ENCODE results near the gene AKAIN1. TPM values are rescaled to one million over a fixed set of nuclear protein-coding genes. Genes with fewer than 3 reads are reported as not detected.

AKAIN1 gene
- total RNA-seq, 1 donor from 2014 or later: not detected

DNA sequence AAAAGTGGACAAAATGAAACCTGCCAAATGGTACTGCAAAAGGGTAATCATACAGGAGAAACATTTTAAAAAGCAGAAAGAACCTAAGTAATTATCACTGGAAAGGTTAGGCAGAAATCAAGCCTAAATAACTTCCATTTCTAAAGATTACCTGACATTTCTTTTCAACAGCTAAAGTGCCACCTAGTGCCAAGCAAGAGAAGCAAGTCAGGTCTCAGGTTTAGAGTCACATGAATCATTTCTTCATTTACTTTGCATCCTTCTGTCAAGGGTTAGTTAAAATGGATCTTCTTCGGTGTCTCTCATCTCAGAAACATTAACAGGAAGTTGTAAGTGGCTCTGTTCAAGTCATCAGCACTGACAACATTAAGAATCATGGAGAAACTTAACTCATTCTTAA lies 90.3 kb downstream of the AKAIN1 start:
- no peak for DNase-seq (ENCODE audit: low spot score)
- intact Hi-C loops (cut with DNase I): loop anchor here (1.0 kb wide), 1 partner anchor 27 kb away; no protein-coding TSS in a partner anchor
- no peak for ATAC-seq

DNA sequence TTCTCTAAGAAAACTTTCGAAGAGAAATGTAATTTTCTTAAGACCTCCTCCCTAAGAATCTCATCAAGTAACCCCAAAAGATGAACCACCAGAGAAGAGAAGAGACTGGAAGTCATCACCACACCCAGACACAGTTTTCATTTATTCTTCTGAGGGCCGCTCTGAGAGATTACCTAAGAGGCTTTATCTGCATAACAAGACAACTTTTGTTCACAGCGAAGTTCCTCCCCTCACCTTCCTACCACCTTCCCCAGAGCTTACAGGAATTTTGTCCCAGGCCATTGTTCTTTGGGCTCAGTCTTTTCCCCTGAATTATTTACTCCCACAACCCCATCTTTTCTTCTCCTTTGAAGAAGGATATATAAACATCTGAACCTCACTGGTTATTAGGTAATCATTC lies 92.8 kb downstream of the AKAIN1 start:
- no peak for ATAC-seq
- DNase-seq (ENCODE audit: low spot score): no peak
- intact Hi-C loops (cut with DNase I): no loop called here

DNA sequence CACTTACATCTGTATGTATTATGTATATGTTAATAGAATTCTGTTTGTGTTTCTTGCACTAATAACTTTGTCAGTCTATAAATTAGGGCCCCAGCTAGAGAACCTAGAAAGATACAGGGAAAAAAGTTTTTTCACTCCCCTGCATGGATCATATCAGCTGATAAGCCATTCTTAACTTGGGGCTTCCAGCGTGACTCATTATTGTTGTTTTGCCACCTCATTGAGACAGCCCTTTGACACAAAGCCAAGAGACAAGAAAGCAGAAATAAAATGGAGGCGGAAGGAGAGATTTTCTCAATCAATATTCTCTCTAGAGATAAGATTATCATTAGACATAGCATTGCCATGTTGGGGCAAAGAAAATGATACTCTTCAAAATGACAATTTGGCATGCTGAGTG lies 93.4 kb downstream of the AKAIN1 start:
- intact Hi-C loops (cut with DNase I): no loop called here
- DNase-seq (ENCODE audit: low spot score): no peak
- ATAC-seq: no peak

DNA sequence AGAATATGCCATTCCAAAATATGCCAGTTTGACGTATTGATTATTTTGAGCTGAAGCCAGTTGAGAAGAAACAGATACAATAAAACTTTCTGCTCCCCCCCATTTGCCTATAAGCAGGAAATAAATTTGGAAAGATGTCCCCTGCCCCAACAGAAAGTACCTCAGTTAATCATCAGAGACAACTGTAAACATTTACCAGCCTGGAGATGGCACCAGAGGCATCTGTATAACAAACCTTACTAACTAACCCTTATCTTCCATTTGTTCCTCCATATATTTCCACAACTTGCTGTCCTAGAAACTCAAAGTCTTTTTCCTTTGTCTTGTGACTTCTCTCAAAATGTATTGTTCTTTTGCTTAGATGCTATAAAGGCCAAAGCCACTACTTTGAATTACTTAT lies 93.8 kb downstream of the AKAIN1 start:
- intact Hi-C loops (cut with DNase I): no loop called here
- DNase-seq (ENCODE audit: low spot score): no peak
- no peak for ATAC-seq

DNA sequence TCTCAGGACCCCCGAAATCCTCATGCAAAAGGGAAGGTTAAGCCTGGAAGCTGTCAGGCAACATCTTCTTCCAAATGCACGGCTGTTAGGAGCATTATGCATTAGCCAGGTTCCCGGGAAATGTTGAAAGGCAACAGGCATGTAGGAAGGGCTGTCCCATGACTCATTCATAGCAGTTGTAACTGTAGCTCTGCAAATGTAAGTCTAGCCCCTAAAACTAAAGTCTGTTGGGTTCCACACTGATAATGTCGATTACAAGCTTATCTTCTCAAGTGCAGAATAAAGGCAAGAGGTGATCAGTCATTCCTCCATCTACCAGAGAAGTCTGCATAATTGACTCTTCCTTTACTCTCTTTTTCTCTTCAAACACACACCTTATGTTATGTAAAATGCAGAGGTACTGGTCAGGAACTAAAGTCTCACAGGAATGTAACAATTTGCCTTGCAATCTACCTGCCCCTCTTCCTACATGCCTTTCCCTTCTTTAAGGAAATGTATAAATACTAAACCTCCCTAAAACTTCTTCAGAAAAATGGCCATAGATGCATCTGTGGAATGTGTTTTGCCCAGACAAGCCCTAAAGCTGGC lies 99.8 kb downstream of the AKAIN1 start:
- intact Hi-C loops (cut with DNase I): no loop called here
- no peak for ATAC-seq
- DNase-seq (ENCODE audit: low spot score): no peak

DNA sequence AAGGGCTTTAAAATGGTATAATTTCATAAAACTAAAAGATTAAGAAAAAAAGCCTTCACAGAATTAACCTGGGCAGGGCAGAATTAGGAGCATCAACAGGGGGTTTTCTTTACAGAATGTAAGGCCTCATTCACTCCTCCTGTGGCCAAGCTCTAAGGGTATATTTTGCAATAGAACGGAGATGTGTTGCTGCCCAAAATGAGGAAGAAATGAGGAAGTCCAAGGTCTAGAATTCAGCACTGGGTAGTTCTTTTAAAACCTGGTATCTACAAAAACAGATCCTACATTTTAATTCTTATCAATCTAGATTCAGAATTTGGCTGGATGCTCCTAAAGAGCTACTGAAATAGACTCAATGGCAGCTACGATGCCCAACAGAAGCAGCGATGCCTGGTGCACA lies 101.8 kb downstream of the AKAIN1 start:
- DNase-seq (ENCODE audit: low spot score): no peak
- intact Hi-C loops (cut with DNase I): no loop called here
- no peak for ATAC-seq

DNA sequence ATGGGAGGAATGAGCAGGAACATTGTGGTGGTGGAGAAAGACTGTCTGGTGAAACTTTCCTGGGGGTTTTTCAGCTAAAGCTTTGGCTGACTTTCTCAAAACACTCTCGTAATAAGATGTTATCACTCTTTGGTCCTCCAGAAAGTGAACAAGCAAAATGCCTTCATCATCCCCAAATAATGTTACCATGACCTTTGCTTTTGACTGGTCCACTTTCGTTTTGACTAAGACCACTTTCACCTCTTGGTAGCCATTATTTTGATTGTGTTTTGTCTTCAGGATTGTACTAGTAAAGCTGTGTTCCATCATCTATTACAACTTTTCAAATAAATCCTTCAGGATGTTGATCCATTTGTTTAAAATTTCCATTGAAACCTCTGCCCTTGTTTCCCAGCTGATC lies 103.2 kb downstream of the AKAIN1 start:
- DNase-seq (ENCODE audit: low spot score) (no peak), ATAC-seq (no peak)
- intact Hi-C loops (cut with DNase I): no loop called here

Other genes starting within 250 kb of the AKAIN1 start
- gene ZBTB14, start 98.5 kb upstream of the AKAIN1 start, total RNA-seq: 16.7 TPM

All from sciatic nerve (tissue), 2 donors.